B cell (primary cell): Measurements from ENCODE around the gene NME7.

ENCODE experiments used
- CTCF ChIP-seq: fragments of 200-600 bp; IDR thresholded peaks from one replicate; pipeline ENCODE4 v1.8.0; 2022; ENCODE audit warnings: antibody characterized with exemption, mild to moderate bottlenecking
- EZH2 ChIP-seq: IDR thresholded peaks from 2 replicates; pipeline ENCODE4 v1.6.1; 2012; ENCODE audit warnings: borderline replicate concordance, low read depth, mild to moderate bottlenecking, moderate library complexity, low read length; ENCODE audit not compliant: insufficient read depth, poor library complexity, severe bottlenecking

- TF ChIP-seq CTCF (no peak), EZH2 (no peak)
Observed at GRCh38 chr1:169322138-169322537, 45.5 kb downstream of the NME7 start.
